Measurements from ENCODE around the gene CKMT2.
"Not testable (repeated sequence)": the region's sequence is repeated elsewhere in the genome, so short reads cannot be mapped to it uniquely, and the experiment has no call there.

Gene CKMT2

DNA sequence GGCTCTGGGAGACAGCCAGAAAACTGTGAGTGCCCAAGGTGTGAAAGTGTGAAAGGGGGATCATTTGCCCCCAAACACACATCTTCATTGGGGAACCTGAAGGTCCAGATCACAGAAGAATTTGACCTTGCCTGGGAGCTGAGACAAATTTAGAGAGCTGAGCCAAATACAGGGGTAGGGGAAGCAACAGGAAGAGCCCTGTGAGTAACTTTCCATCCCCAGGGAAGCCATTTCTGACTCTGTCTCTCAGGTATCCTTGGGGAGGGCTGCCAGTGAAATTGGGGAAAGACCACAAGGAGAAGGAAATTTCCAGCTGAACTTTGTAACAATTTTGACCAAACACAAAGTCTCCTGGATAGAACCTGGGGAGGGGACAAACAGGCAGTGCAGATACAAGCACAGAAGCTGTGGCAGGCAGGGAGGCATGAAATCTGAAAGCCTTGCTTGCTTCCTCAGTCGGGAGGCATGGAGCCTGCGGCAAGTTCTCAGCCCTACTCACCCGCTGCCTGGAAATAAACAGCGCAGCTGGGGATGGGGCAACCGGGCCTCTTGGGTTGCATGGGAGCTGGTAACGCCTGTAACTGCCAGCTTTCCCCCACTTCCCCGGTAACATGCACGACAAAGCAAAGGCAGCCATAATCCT is 36.8 kb downstream of the CKMT2 start:
- Histone ChIP-seq H3K79me2 (ENCODE audit: insufficient read depth, low read length) (peaks cover 34% of the 10 kb centered on the region), H3K27ac (ENCODE audit: low read length) (peak overlapping the region; percentile 55), H2AFZ (ENCODE audit: low read depth, low read length) (no peak overlapping the region), H3K9ac (ENCODE audit: low read depth, low read length) (no peak overlapping the region), H4K20me1 (ENCODE audit: insufficient read depth, low read length) (no peaks in the 10 kb centered on the region), H3K36me3 (ENCODE audit: insufficient read depth, low read length) (no peaks in the 10 kb centered on the region), H3K27me3 (ENCODE audit: insufficient read depth, low read length, poor library complexity) (no peaks in the 10 kb centered on the region), H3K4me1 (ENCODE audit: insufficient read depth, low read length) (peaks cover 24% of the 10 kb centered on the region), H3K4me2 (ENCODE audit: insufficient read depth, low read length) (peak overlapping the region; percentile 37; the same call in 1 of the 2 replicates), H3K4me3 (ENCODE audit: low read depth in 1 of 2, low read length in 2 of 2) (no peak overlapping the region), H3K9me3 (ENCODE audit: insufficient read depth, low read length, severe bottlenecking) (no peaks in the 10 kb centered on the region)
- DNase-seq (peak; percentile 13), ATAC-seq (ENCODE audit: insufficient read depth, low read depth) (peak; percentile 33)
- TF ChIP-seq CTCF (IDR thresholded peaks at IDR 0.05; ENCODE audit: borderline replicate concordance, extremely low read depth, low read length, poor library complexity, severe bottlenecking): no peak
- TF ChIP-seq EZH2 (IDR thresholded peaks at IDR 0.05; ENCODE audit: borderline replicate concordance, low read depth, low read length, severe bottlenecking): no peak

DNA sequence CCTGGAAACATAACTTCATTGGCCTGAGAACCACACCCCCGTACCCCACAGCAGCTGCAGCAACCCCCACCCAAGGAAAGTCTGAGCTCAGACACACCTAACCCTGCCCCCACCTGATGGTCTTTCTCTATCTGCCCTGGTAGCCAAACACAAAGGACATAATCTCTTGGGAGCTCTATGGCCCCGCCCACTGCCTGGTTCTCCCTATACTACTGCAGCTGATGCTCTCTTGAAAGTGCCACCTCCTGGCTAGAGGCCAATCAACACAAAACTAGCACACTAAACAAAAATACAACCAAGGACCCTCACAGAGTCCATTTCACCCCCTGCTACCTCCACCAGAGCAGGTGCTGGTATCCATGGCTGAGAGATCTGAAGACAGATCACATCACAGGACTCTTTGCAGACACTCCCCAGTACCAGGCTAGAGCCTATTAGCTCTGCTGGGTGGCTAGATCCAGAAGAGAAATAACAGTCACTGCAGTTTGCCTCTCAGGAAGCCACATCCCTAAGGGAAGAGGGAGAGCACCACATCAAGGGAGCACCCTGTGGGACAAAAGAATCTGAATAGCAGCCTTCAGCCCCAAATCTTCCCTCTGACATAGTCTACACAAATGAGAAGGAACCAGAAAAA is 37.4 kb downstream of the CKMT2 start:
- ATAC-seq (ENCODE audit: insufficient read depth, low read depth): peak; percentile 85

DNA sequence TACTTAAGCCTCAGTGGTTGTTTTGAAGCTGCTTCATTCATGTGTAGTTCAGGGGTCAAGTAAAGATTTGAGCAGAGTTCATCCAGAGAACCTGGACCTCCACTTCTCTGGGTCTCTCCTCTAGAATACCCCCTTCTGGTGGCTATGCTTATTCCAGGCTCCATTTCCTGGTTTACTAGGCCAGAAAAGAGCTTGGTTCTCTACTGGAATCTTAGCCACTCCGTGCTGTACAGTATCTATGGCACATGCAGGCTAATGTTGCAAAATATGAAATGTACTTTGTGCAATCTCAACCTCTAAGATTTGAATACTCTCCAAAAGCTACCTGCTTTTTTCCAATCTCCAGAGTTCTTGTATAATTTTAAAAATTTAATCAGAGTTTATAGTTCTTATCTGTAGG is 50.9 kb downstream of the CKMT2 start:
- Histone ChIP-seq H3K4me1 (ENCODE audit: insufficient read depth, low read length) (no peaks in the 10 kb centered on the region), H3K4me3 (ENCODE audit: low read depth in 1 of 2, low read length in 2 of 2) (no peak overlapping the region), H3K9me3 (ENCODE audit: insufficient read depth, low read length, severe bottlenecking) (no peaks in the 10 kb centered on the region), H3K36me3 (ENCODE audit: insufficient read depth, low read length) (no peaks in the 10 kb centered on the region), H3K27ac (ENCODE audit: low read length) (no peak overlapping the region), H3K4me2 (ENCODE audit: insufficient read depth, low read length) (no peak overlapping the region), H3K9ac (ENCODE audit: low read depth, low read length) (no peak overlapping the region), H3K27me3 (ENCODE audit: insufficient read depth, low read length, poor library complexity) (no peaks in the 10 kb centered on the region), H2AFZ (ENCODE audit: low read depth, low read length) (no peak overlapping the region), H4K20me1 (ENCODE audit: insufficient read depth, low read length) (no peaks in the 10 kb centered on the region), H3K79me2 (ENCODE audit: insufficient read depth, low read length) (peaks cover 14% of the 10 kb centered on the region; the same call in 1 of the 2 replicates)
- ATAC-seq (ENCODE audit: insufficient read depth, low read depth) (no peak), DNase-seq (no peak)
- TF ChIP-seq CTCF (IDR thresholded peaks at IDR 0.05; ENCODE audit: borderline replicate concordance, extremely low read depth, low read length, poor library complexity, severe bottlenecking) (no peak), EZH2 (IDR thresholded peaks at IDR 0.05; ENCODE audit: borderline replicate concordance, low read depth, low read length, severe bottlenecking) (no peak)

More for the DNA sequence above, 37.4 kb downstream of the CKMT2 start:
- not testable (repeated sequence) for H3K9ac ChIP-seq (ENCODE audit: low read depth, low read length); H2AFZ ChIP-seq (ENCODE audit: low read depth, low read length); H3K27me3 ChIP-seq (ENCODE audit: insufficient read depth, low read length, poor library complexity); H4K20me1 ChIP-seq (ENCODE audit: insufficient read depth, low read length); H3K9me3 ChIP-seq (ENCODE audit: insufficient read depth, low read length, severe bottlenecking); H3K4me3 ChIP-seq (ENCODE audit: low read depth in 1 of 2, low read length in 2 of 2); H3K36me3 ChIP-seq (ENCODE audit: insufficient read depth, low read length)
- H3K4me1 ChIP-seq (ENCODE audit: insufficient read depth, low read length): peaks cover 24% of the 10 kb centered on the region
- peaks cover 40% of the 10 kb centered on the region for H3K79me2 ChIP-seq (ENCODE audit: insufficient read depth, low read length)
- peak overlapping the region; percentile 55; the same call in 1 of the 2 replicates for H3K27ac ChIP-seq (ENCODE audit: low read length)
- peak; percentile 69 for DNase-seq
- 0 out of 2 replicates have a peak overlapping the region, but pooled peaks have one; percentile 37 for H3K4me2 ChIP-seq (ENCODE audit: insufficient read depth, low read length)

DNA sequence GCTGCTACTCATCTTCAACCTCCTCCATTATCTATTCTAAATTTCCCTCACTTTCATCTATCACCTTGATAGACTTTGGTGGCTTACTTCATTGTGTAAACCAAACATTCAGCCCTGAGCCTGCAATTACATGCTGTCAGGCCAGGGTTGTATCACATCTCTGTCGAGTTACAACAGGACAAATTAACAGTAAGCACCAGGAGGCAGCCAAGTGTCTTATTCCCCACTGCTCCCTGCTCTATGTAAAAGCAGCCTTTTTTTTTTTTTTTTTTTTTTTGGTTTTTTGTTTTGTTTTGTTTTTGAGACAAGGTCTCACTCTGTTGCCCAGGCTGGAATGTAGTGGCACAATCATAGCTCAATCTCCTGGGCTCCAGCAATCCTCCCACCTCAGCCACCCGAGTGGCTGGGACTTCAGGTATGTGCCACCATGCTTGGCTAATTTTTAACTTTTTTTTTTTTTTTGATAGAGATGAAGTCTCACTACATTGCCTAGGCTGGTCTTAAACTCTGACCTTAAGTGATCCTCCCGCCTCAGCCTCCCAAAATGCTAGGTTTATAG is 53.0 kb downstream of the CKMT2 start:
- Histone ChIP-seq H3K9me3 (ENCODE audit: insufficient read depth, low read length, severe bottlenecking) (no peaks in the 10 kb centered on the region), H3K36me3 (ENCODE audit: insufficient read depth, low read length) (no peaks in the 10 kb centered on the region), H3K27ac (ENCODE audit: low read length) (no peak overlapping the region), H3K4me2 (ENCODE audit: insufficient read depth, low read length) (no peak overlapping the region), H3K4me1 (ENCODE audit: insufficient read depth, low read length) (peaks cover 11% of the 10 kb centered on the region), H3K79me2 (ENCODE audit: insufficient read depth, low read length) (peaks cover 29% of the 10 kb centered on the region), H3K4me3 (ENCODE audit: low read depth in 1 of 2, low read length in 2 of 2) (no peak overlapping the region), H3K27me3 (ENCODE audit: insufficient read depth, low read length, poor library complexity) (no peaks in the 10 kb centered on the region), H4K20me1 (ENCODE audit: insufficient read depth, low read length) (no peaks in the 10 kb centered on the region), H2AFZ (ENCODE audit: low read depth, low read length) (no peak overlapping the region), H3K9ac (ENCODE audit: low read depth, low read length) (no peak overlapping the region)
- DNase-seq (no peak), ATAC-seq (ENCODE audit: insufficient read depth, low read depth) (no peak)
- no peak for TF ChIP-seq EZH2 (IDR thresholded peaks at IDR 0.05; ENCODE audit: borderline replicate concordance, low read depth, low read length, severe bottlenecking)
- no peak for TF ChIP-seq CTCF (IDR thresholded peaks at IDR 0.05; ENCODE audit: borderline replicate concordance, extremely low read depth, low read length, poor library complexity, severe bottlenecking)
